K562 (cell line): ENCODE data around the gene CNGA4.

Source experiments
- CTCF ChIP-seq, 3 experiments: IDR thresholded peaks in 2 of 3; conservative IDR thresholded peaks in 1 of 3; 2 replicates each; pipeline ENCODE4 v1.5.1; 2011 to 2012; ENCODE audit warnings: low read length in 3 of 3, mild to moderate bottlenecking in 3 of 3, control low read depth in 2 of 3, improper control_type of control experiment in 1 of 3, inconsistent platforms in 1 of 3, low read depth in 1 of 3, mixed read lengths in 1 of 3, moderate library complexity in 1 of 3; ENCODE audit not compliant: insufficient read depth in 2 of 3
- EP300 ChIP-seq: IDR thresholded peaks from 2 replicates; pipeline ENCODE4 v1.6.1; 2012; ENCODE audit warnings: low read length, improper control_type of control experiment
- EZH2 ChIP-seq: IDR thresholded peaks from 2 replicates; pipeline ENCODE4 v1.6.1; 2012; ENCODE audit warnings: low read depth, mild to moderate bottlenecking, inconsistent platforms, low read length, borderline replicate concordance
- FOXM1 ChIP-seq, 2 experiments: fragments of 450-650 bp in 1 of 2; sonication (generic) in 1 of 2; formaldehyde crosslinking in 1 of 2; IDR thresholded peaks; 2 replicates each; pipeline versions ENCODE4 v1.6.1 to v1.9.0; 2017 to 2022; ENCODE audit warnings: low read depth in 2 of 2, mild to moderate bottlenecking in 2 of 2, missing genetic modification reagents in 1 of 2, moderate library complexity in 1 of 2
- MYNN ChIP-seq, 2 experiments: sonication (generic); formaldehyde crosslinking in 1 of 2; IDR thresholded peaks; 2 replicates each; pipeline versions ENCODE4 v1.5.0 to v1.6.1; 2016 to 2020; ENCODE audit warnings: antibody characterized with exemption in 1 of 2, missing genetic modification reagents in 1 of 2
- RBM22 ChIP-seq: fragments of 200-400 bp; formaldehyde crosslinking; IDR thresholded peaks from 2 replicates; pipeline ENCODE4 v1.6.1; 2018; ENCODE audit warnings: low read length, low read depth; ENCODE audit not compliant: poor library complexity, severe bottlenecking
- VEZF1 ChIP-seq: fragments of 200-800 bp; sonication (Bioruptor generic); IDR thresholded peaks from 2 replicates; pipeline ENCODE4 v1.6.1; 2017; ENCODE audit warnings: missing genetic modification characterization, missing compliant biosample characterization
- YY1 ChIP-seq, 3 experiments: IDR thresholded peaks; 2 replicates each; pipeline ENCODE4 v1.6.1; 2011; ENCODE audit warnings: low read length in 2 of 3, mild to moderate bottlenecking in 2 of 3, moderate library complexity in 2 of 3, borderline replicate concordance in 1 of 3, control low read depth in 1 of 3, low read depth in 1 of 3; ENCODE audit not compliant: insufficient read depth in 3 of 3, insufficient replicate concordance in 2 of 3, control insufficient read depth in 1 of 3, insufficient read length in 1 of 3; ENCODE audit errors: extremely low read depth in 1 of 3
- ZNF354B ChIP-seq: fragments of 250-450 bp; sonication (Bioruptor Pico); IDR thresholded peaks from 2 replicates; pipeline ENCODE4 v1.4.0; 2020
- ZNF445 ChIP-seq: fragments of 250-450 bp; sonication (Bioruptor Pico); IDR thresholded peaks from 2 replicates; pipeline ENCODE4 v1.4.0; 2020; ENCODE audit warnings: low read depth, mild to moderate bottlenecking, moderate library complexity
- ZNF586 ChIP-seq: fragments of 450-650 bp; formaldehyde crosslinking; conservative IDR thresholded peaks from 2 replicates; pipeline ENCODE4 v1.4.0; 2020; ENCODE audit warnings: mild to moderate bottlenecking, moderate library complexity
- TF ChIP-seq, protein P1 (sequence below): sonication (generic); formaldehyde crosslinking; IDR thresholded peaks from 2 replicates; pipeline ENCODE4 v1.5.0; 2020; ENCODE audit warnings: missing genetic modification reagents

DNA sequence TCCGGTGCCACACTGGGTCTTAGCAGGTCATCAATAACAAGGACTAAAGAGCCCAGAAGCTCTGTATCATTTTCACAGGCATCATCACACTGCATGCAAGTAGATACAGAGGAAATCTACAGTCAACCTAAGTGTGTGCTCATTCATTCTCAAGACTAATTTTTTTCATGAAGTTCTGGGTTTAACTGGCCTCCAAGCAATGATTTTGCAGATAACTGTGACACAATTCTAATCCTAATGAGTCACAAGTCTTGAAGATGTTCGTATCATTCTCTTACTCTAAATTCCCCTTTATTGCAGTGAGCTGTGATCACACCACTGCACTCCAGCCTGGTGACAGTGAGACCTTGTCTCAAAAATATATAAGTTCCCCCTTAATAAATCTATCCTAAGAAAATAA, 37.4 kb upstream of the CNGA4 start:
- TF ChIP-seq YY1 (IDR thresholded peaks at IDR 0.05; ENCODE audit: borderline replicate concordance in 1 of 3, control insufficient read depth in 1 of 3, extremely low read depth in 1 of 3, insufficient read depth in 3 of 3, insufficient read length in 1 of 3, insufficient replicate concordance in 2 of 3, low read depth in 1 of 3, low read length in 2 of 3), result no peak
- no peak for TF ChIP-seq ZNF445 (CRISPR knock-in tag)
- no peak for TF ChIP-seq CTCF (IDR thresholded peaks at IDR 0.05 in 2 of 3, conservative IDR thresholded peaks at IDR 0.05 in 1 of 3; ENCODE audit: insufficient read depth in 2 of 3, low read depth in 1 of 3, low read length in 3 of 3)
- TF ChIP-seq RBM22, result no peak
- no peak for TF ChIP-seq ZNF354B
- no peak for TF ChIP-seq EZH2
- no peak for TF ChIP-seq EP300
- no peak for TF ChIP-seq MYNN (IDR thresholded peaks at IDR 0.05)
- no peak for TF ChIP-seq MYNN (CRISPR knock-in tag; IDR thresholded peaks at IDR 0.05)
- TF ChIP-seq, protein P1, sequence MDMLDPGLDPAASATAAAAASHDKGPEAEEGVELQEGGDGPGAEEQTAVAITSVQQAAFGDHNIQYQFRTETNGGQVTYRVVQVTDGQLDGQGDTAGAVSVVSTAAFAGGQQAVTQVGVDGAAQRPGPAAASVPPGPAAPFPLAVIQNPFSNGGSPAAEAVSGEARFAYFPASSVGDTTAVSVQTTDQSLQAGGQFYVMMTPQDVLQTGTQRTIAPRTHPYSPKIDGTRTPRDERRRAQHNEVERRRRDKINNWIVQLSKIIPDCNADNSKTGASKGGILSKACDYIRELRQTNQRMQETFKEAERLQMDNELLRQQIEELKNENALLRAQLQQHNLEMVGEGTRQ (CRISPR knock-in tag), result no peak
- TF ChIP-seq VEZF1 (CRISPR knock-in tag), result no peak
- no peak for TF ChIP-seq FOXM1 (IDR thresholded peaks at IDR 0.05; ENCODE audit: low read depth)
- TF ChIP-seq FOXM1 (CRISPR knock-in tag; IDR thresholded peaks at IDR 0.05; ENCODE audit: low read depth), result no peak
- TF ChIP-seq ZNF586, result no peak
